GM12891 (cell line): ENCODE measurements around the gene HSP90AB1.

Experiments
- POLR2A ChIP-seq: IDR thresholded peaks from 2 replicates; pipeline ENCODE4 v1.6.1; 2011; ENCODE audit warnings: low read depth, low read length, control low read depth
- POLR2AphosphoS5 ChIP-seq: IDR thresholded peaks from 2 replicates; pipeline ENCODE4 v1.6.1; 2011; ENCODE audit warnings: low read depth, low read length, control low read depth
- POU2F2 ChIP-seq: IDR thresholded peaks from 2 replicates; pipeline ENCODE4 v1.6.1; 2011; ENCODE audit warnings: low read depth, mild to moderate bottlenecking, control low read depth, low read length, moderate library complexity
- TAF1 ChIP-seq: IDR thresholded peaks from 2 replicates; pipeline ENCODE4 v1.6.1; 2011; ENCODE audit warnings: low read depth, low read length, control low read depth

DNA sequence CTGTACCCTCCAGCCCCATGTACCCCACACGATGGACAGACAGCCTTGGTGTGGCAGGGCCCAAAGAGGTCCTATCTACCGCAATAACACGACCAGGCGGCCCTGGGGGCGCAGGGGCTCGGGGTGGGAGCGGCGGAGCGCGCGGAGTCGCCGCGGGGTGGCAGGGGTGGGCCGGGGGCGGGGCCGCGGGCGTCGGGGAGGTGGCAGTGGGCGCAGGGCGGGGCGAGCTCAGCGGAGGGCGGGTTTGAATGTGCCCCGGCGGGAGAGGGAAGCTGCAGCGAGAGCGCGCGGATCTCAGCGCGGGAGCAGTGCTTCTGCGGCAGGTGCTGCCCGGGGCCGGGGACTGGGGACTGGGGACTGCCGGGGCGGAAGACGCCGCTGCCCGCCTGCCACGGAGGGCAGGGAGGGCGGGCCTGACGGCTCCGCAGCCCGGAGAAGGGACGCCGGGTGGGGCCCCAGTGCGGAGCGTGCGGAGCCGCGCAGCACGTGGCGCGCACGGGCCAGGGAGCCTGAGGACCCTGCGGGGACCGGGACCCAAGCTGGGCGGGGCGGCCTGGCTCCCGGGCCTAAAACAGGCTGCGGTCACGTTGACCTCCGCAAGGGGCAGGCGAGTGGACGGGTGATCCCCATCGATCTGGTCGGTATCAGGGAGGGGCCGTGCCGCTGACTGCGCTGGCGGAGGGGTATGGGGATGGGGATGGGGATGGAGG, 23.4 kb upstream of the HSP90AB1 start, which contains the start of gene SLC29A1:
- TF ChIP-seq POLR2AphosphoS5: no peak
- TF ChIP-seq TAF1: no peak
- TF ChIP-seq POU2F2: no peak
- TF ChIP-seq POLR2A: no peak
